GM19455 (cell line): ENCODE measurements around the gene TP53BP1.

ENCODE experiments used
- ATAC-seq: cut with Tn5 transposase; IDR thresholded peaks from one replicate; pipeline ENCODE4 v1.9.1; 2021; ENCODE audit not compliant: unreplicated experiment

TP53BP1 gene

GRCh38 chr15:43518197-43518761, 25.3 kb upstream of the TP53BP1 start:
- no peak for ATAC-seq

DNA sequence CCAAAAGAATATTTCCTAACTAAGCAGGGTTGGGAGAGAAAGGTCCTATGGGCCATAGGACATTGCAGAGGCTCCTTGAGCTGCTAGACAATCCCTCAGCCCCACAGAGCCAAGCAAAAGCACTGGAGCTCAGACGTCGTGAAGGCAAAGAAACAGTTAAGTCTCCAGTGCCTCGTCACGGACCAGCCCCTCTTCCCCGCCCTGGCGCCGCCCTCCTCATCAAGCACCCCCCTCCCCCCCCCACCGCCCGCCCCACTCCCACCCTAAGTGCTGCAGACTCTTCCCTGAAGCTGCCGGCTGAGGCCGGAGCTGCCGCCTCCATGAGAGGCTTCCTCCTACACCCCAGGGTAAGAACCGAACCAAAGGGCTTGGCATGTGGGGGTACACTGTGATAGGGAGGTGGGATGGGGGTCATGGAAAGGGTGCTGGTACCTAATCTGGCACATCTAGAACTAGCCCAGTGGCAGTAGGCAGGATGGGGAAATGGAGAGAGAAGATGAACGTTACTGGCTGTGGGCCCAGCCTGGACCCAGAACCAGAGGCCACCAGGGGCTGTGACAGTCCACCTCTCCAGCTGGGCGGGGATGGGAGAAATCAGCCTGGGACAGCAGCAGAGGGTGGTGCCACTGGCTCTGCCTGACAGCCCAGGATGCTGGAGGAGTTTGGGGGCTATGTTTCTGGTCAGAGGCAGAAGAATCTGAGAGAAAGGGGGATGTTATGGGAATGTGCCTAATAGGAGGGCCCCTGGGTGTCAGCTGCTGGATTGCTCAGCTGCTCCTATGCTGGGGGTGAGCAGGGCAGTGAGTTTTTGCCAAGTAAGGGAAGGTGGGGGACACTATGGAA, 24.6 kb upstream of the TP53BP1 start, which contains the start of gene MAP1A:
TSS of gene MAP1A (plus strand) at position 255 of the 843 bp plus-strand sequence. CDS start 3,866 bp downstream, outside the sequence.
- ATAC-seq, result no peak

- ATAC-seq, result no peak
These were observed 23.9 kb upstream of the TP53BP1 start for GRCh38 chr15:43516801-43517353.

GRCh38 chr15:43516185-43516584, 23.2 kb upstream of the TP53BP1 start:
- ATAC-seq, result no peak

DNA sequence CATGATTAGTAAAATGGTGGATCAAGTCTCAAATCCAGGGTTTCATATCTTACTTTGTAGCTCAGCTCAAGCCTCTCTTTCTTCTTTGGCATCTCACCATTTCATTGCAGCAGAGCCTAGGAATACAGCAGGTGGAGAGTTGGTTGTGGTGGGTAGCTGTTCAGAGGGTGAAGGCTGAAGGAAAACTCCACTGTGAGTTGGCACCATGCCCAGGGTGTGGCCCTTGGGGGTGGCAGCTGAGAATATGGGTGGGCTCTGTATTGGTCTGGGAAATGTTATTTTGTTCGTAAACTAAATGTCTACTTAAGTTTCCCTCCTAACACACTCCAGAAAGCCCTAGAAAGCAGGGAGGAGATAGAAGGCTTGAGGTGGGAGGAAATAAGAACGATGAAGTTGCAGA, 22.8 kb upstream of the TP53BP1 start:
- ATAC-seq, result no peak

- no peak for ATAC-seq
These were observed 21.5 kb upstream of the TP53BP1 start for GRCh38 chr15:43514241-43515057.

DNA sequence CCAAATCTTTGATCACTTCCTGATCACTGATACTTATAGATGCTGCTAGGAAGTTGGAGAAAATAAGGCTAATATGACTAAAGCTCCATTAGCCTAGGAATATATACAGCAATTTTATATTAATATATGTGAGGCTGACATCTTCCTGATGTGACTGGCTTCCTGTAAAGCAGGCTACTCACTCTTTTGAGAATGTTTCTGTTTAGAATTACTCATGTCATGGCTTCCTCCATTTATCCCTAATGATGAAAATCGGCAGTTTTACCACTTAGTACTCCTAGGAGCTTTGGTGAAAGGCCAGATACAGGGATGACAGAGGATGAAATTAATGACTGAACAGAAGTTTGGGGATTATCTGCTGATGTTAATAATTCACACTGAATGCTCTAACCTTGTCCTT, 20.6 kb upstream of the TP53BP1 start:
- ATAC-seq, result no peak

DNA sequence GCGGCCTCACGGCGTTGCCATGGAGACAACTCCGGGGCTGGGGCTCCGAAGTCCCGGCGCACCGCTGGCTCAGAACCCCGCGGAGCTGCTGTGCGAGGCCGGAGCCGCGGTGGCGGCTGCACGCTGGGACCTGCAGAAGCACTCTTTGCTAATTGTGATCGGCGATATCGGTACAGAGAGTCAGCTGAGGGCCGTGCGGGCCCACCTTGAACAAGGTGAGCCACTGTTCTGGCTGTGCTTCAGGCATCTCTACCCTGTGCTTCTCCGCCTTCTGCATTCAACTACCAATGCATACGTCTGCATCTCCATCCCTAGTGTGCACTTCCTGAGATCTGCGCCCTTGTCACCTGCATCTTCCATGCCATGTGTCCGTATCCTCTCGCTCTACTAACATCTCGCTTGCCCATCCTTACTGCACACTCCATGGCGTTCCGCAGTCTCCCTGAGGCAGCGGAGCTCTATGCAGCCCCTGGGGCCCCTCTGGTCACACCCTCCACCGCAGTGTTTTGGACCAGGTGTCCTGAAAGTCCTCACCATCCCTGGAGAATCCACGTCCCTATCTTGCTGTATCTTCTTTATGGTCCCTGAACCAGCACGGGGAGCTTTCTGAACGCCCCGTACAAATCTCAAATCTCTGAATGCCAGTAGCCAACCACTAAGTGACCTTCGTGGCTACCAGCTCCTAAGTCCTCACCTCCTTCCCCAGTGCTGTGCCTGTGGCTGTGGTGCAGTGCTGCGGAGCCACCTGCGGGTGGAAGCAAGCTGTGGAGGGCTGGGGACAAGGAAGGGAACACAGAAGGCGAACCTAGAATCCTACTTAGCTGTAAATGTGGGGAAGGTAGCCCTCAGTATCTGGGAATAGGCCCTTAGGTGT, 18.3 kb upstream of the TP53BP1 start:
- ATAC-seq, result no peak

GRCh38 chr15:43510200-43511011, 17.4 kb upstream of the TP53BP1 start:
- ATAC-seq, result peak; percentile 96

- ATAC-seq, result no peak
These were observed 16.8 kb upstream of the TP53BP1 start for GRCh38 chr15:43509660-43510199.

- ATAC-seq, result no peak
These were observed 16.2 kb upstream of the TP53BP1 start for GRCh38 chr15:43508991-43509659.

GRCh38 chr15:43508421-43508820, 15.5 kb upstream of the TP53BP1 start:
- ATAC-seq, result no peak

- no peak for ATAC-seq
These were observed 12.8 kb upstream of the TP53BP1 start for GRCh38 chr15:43505738-43506137.

DNA sequence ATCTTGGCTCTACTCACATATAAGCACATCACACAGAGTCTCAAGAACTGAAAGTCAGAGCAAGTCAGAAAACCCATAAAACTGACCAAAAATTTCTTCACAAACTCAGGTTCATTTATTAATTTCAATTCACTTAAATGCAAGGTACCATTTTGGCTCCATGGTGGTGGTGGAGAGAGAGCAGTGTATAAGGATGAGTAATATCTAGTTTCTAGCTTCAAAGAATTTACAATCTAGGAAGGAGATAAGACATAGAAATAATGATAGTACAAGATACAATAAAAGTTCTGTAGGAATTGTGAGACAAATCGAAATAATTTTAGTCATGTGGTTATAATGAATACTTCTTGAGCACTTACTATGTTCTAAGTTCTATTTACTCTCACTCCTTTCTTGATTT, 6.7 kb upstream of the TP53BP1 start:
- no peak for ATAC-seq

- no peak for ATAC-seq
These were observed 6.0 kb upstream of the TP53BP1 start for GRCh38 chr15:43498990-43499389.

- no peak for ATAC-seq
These were observed 932 bp upstream of the TP53BP1 start for GRCh38 chr15:43493703-43494472.

DNA sequence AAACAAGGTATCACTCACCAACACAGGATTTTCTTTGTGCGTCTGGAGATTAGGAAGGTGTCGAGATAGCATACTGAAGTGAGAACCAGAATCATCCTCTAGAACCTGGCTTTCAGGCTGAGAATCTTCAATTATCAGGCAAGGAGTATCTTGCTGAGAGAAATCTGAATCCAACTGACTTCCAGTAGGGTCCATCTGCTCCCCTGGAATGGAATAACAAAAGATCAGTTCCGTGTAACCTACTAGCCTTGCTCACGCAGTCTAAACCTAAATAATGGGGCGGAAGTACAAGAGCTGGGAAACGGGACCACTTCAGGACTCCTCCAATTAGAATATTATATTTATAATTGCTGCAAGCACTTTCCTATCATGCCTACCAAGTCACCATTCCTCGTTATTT, 690 bp downstream of the TP53BP1 start:
- no peak for ATAC-seq

GRCh38 chr15:43489191-43489590, 3.8 kb downstream of the TP53BP1 start:
- no peak for ATAC-seq
